ENCODE results near the gene TGFBR3.

DNA sequence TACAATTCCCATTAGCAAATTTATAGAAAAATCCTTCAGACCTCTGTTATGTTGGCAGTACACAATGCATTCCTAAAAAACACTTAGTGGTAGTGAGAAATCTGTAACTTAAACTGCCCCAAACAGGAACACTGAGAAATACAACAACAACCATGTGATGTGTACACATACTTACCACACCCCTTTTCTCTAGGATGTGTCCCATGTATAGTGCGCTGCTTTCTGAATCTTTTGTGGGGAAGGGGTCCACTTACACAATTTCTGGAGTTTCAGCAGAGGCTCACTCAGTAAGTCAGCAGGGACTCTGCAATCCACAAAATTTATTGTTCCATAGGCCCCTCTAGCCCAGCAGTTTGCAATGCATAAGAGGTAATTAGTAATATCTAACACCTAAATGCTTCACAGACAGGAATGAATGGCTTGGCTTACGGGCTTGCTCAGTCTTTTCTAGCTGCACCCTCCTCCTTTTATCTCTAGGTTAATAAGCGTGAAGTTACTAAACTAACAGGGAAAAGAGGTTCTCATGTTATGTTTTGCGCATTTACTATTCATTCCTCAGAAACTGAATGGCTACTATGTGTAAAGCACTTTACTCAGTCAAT lies 115.2 kb downstream of the TGFBR3 start:
- no peak for TF ChIP-seq POLR2AphosphoS5 (IDR thresholded peaks at IDR 0.05; ENCODE audit: low read depth, low read length)
- TF ChIP-seq, protein P1, sequence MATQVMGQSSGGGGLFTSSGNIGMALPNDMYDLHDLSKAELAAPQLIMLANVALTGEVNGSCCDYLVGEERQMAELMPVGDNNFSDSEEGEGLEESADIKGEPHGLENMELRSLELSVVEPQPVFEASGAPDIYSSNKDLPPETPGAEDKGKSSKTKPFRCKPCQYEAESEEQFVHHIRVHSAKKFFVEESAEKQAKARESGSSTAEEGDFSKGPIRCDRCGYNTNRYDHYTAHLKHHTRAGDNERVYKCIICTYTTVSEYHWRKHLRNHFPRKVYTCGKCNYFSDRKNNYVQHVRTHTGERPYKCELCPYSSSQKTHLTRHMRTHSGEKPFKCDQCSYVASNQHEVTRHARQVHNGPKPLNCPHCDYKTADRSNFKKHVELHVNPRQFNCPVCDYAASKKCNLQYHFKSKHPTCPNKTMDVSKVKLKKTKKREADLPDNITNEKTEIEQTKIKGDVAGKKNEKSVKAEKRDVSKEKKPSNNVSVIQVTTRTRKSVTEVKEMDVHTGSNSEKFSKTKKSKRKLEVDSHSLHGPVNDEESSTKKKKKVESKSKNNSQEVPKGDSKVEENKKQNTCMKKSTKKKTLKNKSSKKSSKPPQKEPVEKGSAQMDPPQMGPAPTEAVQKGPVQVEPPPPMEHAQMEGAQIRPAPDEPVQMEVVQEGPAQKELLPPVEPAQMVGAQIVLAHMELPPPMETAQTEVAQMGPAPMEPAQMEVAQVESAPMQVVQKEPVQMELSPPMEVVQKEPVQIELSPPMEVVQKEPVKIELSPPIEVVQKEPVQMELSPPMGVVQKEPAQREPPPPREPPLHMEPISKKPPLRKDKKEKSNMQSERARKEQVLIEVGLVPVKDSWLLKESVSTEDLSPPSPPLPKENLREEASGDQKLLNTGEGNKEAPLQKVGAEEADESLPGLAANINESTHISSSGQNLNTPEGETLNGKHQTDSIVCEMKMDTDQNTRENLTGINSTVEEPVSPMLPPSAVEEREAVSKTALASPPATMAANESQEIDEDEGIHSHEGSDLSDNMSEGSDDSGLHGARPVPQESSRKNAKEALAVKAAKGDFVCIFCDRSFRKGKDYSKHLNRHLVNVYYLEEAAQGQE (IDR thresholded peaks at IDR 0.05; ENCODE audit: insufficient read depth in 1 of 2, low read depth in 2 of 2, low read length in 2 of 2): no peak
- no peak for TF ChIP-seq FOXP2 (optimal IDR thresholded peaks at IDR 0.05; ENCODE audit: borderline replicate concordance, extremely low read depth, extremely low read length, insufficient read depth)
- TF ChIP-seq TAF1 (IDR thresholded peaks at IDR 0.05; ENCODE audit: borderline replicate concordance, insufficient read depth, low read length): no peak
- TF ChIP-seq SIN3A (IDR thresholded peaks at IDR 0.05; ENCODE audit: borderline replicate concordance, insufficient read depth, low read length): no peak
